SK-N-SH treated with all-trans-retinoic acid at 6 μM for 48 hours (cell line): Measurements from ENCODE around the gene CEP170.

Source experiments
- ATAC-seq: fragments of 200-7000 bp; cut with Tn5 transposase; 3 replicates; pipeline ENCODE4 v1.9.1; 2020; ENCODE audit warnings: mild to moderate bottlenecking, moderate library complexity
- ARNTL ChIP-seq: fragments of 450-650 bp; formaldehyde crosslinking; IDR thresholded peaks from 2 replicates; pipeline ENCODE4 v1.5.0; 2020; ENCODE audit warnings: low read depth, mild to moderate bottlenecking, moderate library complexity, borderline replicate concordance
- BACH2 ChIP-seq: fragments of 250-450 bp; sonication (Bioruptor Pico); IDR thresholded peaks from 2 replicates; pipeline ENCODE4 v1.9.0; 2021; ENCODE audit warnings: mild to moderate bottlenecking, borderline replicate concordance
- CREB5 ChIP-seq: fragments of 250-450 bp; sonication (Bioruptor Pico); IDR thresholded peaks from 2 replicates; pipeline ENCODE4 v1.5.1; 2020; ENCODE audit warnings: low read depth, mild to moderate bottlenecking, moderate library complexity
- CSDC2 ChIP-seq: fragments of 250-450 bp; sonication (Bioruptor Pico); IDR thresholded peaks from 2 replicates; pipeline ENCODE4 v1.5.0; 2020; ENCODE audit warnings: mild to moderate bottlenecking, moderate library complexity
- CSRNP3 ChIP-seq: fragments of 250-450 bp; sonication (Bioruptor Pico); IDR thresholded peaks from 2 replicates; pipeline ENCODE4 v1.5.1; 2021; ENCODE audit warnings: mild to moderate bottlenecking, moderate library complexity
- ESRRG ChIP-seq: fragments of 250-450 bp; sonication (Bioruptor Pico); IDR thresholded peaks from 2 replicates; pipeline ENCODE4 v1.6.1; 2021; ENCODE audit warnings: mild to moderate bottlenecking
- OSR1 ChIP-seq: fragments of 250-450 bp; sonication (Bioruptor Pico); IDR thresholded peaks from 2 replicates; pipeline ENCODE4 v1.8.0; 2022; ENCODE audit warnings: moderate library complexity, mild to moderate bottlenecking, inconsistent platforms
- PATZ1 ChIP-seq: fragments of 250-450 bp; sonication (Bioruptor Pico); IDR thresholded peaks from 2 replicates; pipeline ENCODE4 v1.8.0; 2020; ENCODE audit warnings: mild to moderate bottlenecking, moderate library complexity, borderline replicate concordance
- POU6F1 ChIP-seq: fragments of 250-450 bp; sonication (Bioruptor Pico); IDR thresholded peaks from 2 replicates; pipeline ENCODE4 v1.8.0; 2021; ENCODE audit warnings: low read depth, mild to moderate bottlenecking, moderate library complexity, borderline replicate concordance
- PPARA ChIP-seq: fragments of 250-450 bp; sonication (Bioruptor Pico); IDR thresholded peaks from 2 replicates; pipeline ENCODE4 v1.5.0; 2020; ENCODE audit warnings: mild to moderate bottlenecking, borderline replicate concordance
- RARB ChIP-seq: fragments of 250-450 bp; sonication (Bioruptor Pico); IDR thresholded peaks from 2 replicates; pipeline ENCODE4 v1.8.0; 2021; ENCODE audit warnings: mild to moderate bottlenecking, moderate library complexity
- SNAI2 ChIP-seq: fragments of 250-450 bp; sonication (Bioruptor Pico); IDR thresholded peaks from 2 replicates; pipeline ENCODE4 v1.5.0; 2020; ENCODE audit warnings: mild to moderate bottlenecking, moderate library complexity
- TCF4 ChIP-seq: fragments of 250-450 bp; sonication (Bioruptor Pico); IDR thresholded peaks from 2 replicates; pipeline ENCODE4 v1.8.0; 2021; ENCODE audit warnings: mild to moderate bottlenecking, moderate library complexity, borderline replicate concordance
- TOX ChIP-seq: fragments of 250-450 bp; sonication (Bioruptor Pico); IDR thresholded peaks from 2 replicates; pipeline ENCODE4 v1.8.0; 2021; ENCODE audit warnings: mild to moderate bottlenecking, moderate library complexity, borderline replicate concordance
- TSHZ2 ChIP-seq: fragments of 250-450 bp; sonication (Bioruptor Pico); IDR thresholded peaks from 2 replicates; pipeline ENCODE4 v1.5.0; 2020; ENCODE audit warnings: mild to moderate bottlenecking, moderate library complexity
- ZC3H10 ChIP-seq: fragments of 250-450 bp; sonication (Bioruptor Pico); IDR thresholded peaks from 2 replicates; pipeline ENCODE4 v1.5.1; 2021; ENCODE audit warnings: mild to moderate bottlenecking, moderate library complexity
- ZFP3 ChIP-seq: fragments of 250-450 bp; sonication (Bioruptor Pico); IDR thresholded peaks from 2 replicates; pipeline ENCODE4 v1.5.0; 2020; ENCODE audit warnings: mild to moderate bottlenecking, moderate library complexity
- ZFP30 ChIP-seq: fragments of 450-650 bp; formaldehyde crosslinking; IDR thresholded peaks from 2 replicates; pipeline ENCODE4 v1.5.0; 2022; ENCODE audit warnings: mild to moderate bottlenecking, moderate library complexity
- ZNF70 ChIP-seq: fragments of 450-650 bp; formaldehyde crosslinking; IDR thresholded peaks from 2 replicates; pipeline ENCODE4 v1.5.0; 2020; ENCODE audit warnings: mild to moderate bottlenecking, moderate library complexity
- ZNF8 ChIP-seq: fragments of 450-650 bp; formaldehyde crosslinking; IDR thresholded peaks from 2 replicates; pipeline ENCODE4 v1.5.0; 2020; ENCODE audit warnings: mild to moderate bottlenecking, moderate library complexity

The CEP170 gene

GRCh38 chr1:243250102-243250501 lies 5.0 kb downstream of the CEP170 start:
- no peak for TF ChIP-seq TSHZ2 (CRISPR knock-in tag)
- no peak for TF ChIP-seq ESRRG
- no peak for TF ChIP-seq ZC3H10 (CRISPR knock-in tag)
- TF ChIP-seq POU6F1 (CRISPR knock-in tag), result no peak
- no peak for TF ChIP-seq TOX
- TF ChIP-seq OSR1 (CRISPR knock-in tag), result no peak
- no peak for TF ChIP-seq ZFP30 (CRISPR knock-in tag)
- ATAC-seq, result no peak

- no peak for TF ChIP-seq CREB5 (CRISPR knock-in tag)
- no peak for TF ChIP-seq POU6F1 (CRISPR knock-in tag)
- TF ChIP-seq ZNF70, result no peak
- TF ChIP-seq PATZ1, result no peak
- TF ChIP-seq ARNTL, result no peak
- TF ChIP-seq PPARA (CRISPR knock-in tag), result no peak
- TF ChIP-seq ZC3H10 (CRISPR knock-in tag), result no peak
- TF ChIP-seq BACH2 (CRISPR knock-in tag), result no peak
- no peak for TF ChIP-seq CSRNP3 (CRISPR knock-in tag)
- TF ChIP-seq RARB, result no peak
- TF ChIP-seq ZFP3, result no peak
- TF ChIP-seq ZNF8 (CRISPR knock-in tag), result no peak
- ATAC-seq, result no peak
Observed at GRCh38 chr1:243249214-243249613, 5.9 kb downstream of the CEP170 start.

- ATAC-seq, result no peak
- no peak for TF ChIP-seq ZC3H10 (CRISPR knock-in tag)
- TF ChIP-seq TCF4 (CRISPR knock-in tag), result no peak
- no peak for TF ChIP-seq PPARA (CRISPR knock-in tag)
- TF ChIP-seq TOX, result no peak
- TF ChIP-seq CSRNP3 (CRISPR knock-in tag), result no peak
- TF ChIP-seq CSDC2 (CRISPR knock-in tag), result no peak
- TF ChIP-seq ZNF8 (CRISPR knock-in tag), result no peak
- no peak for TF ChIP-seq PATZ1
- TF ChIP-seq SNAI2 (CRISPR knock-in tag), result no peak
- TF ChIP-seq BACH2 (CRISPR knock-in tag), result no peak
- TF ChIP-seq ZFP30 (CRISPR knock-in tag), result no peak
- TF ChIP-seq ARNTL, result no peak
- no peak for TF ChIP-seq ZFP3
- no peak for TF ChIP-seq ZNF70
Observed at GRCh38 chr1:243247901-243248300, 7.2 kb downstream of the CEP170 start.
